LNCaP clone FGC (cell line): ENCODE data around the gene RBM11.

Source experiments
- DNase-seq: peaks from one replicate; pipeline ENCODE4 v3.0.0-alpha.2; 2011; ENCODE audit warnings: low read depth
- H3K4me3 ChIP-seq: 2 replicates; pipeline ENCODE4 v1.5.1; 2011; ENCODE audit warnings: mild to moderate bottlenecking, low read depth, low read length, control low read depth
- CTCF ChIP-seq: IDR thresholded peaks from 2 replicates; pipeline ENCODE4 v1.5.1; 2012; ENCODE audit warnings: mild to moderate bottlenecking; ENCODE audit not compliant: control insufficient read depth, insufficient read depth; ENCODE audit errors: extremely low read depth

Gene RBM11

GRCh38 chr21:14235101-14235500, 19.1 kb downstream of the RBM11 start:
- DNase-seq, result no peak
- H3K4me3 ChIP-seq, result no peak overlapping the region
- no peak for TF ChIP-seq CTCF

GRCh38 chr21:14236180-14236579, 20.2 kb downstream of the RBM11 start:
- no peak for TF ChIP-seq CTCF
- no peak for DNase-seq
- H3K4me3 ChIP-seq, result no peak overlapping the region

- DNase-seq, result no peak
- no peak for TF ChIP-seq CTCF
- H3K4me3 ChIP-seq, result no peak overlapping the region
These were observed 23.3 kb downstream of the RBM11 start for GRCh38 chr21:14239281-14239680.

- peak; percentile 14 for DNase-seq
- no peak for TF ChIP-seq CTCF
- H3K4me3 ChIP-seq, result no peak overlapping the region
These were observed 25.3 kb downstream of the RBM11 start for GRCh38 chr21:14241297-14241696.

- H3K4me3 ChIP-seq, result no peak overlapping the region
- no peak for DNase-seq
- TF ChIP-seq CTCF, result no peak
These were observed 27.5 kb downstream of the RBM11 start for GRCh38 chr21:14243461-14243860.

GRCh38 chr21:14243874-14244273, 27.9 kb downstream of the RBM11 start:
- no peak for DNase-seq
- TF ChIP-seq CTCF, result no peak
- no peak overlapping the region for H3K4me3 ChIP-seq

- no peak for DNase-seq
- H3K4me3 ChIP-seq, result no peak overlapping the region
These were observed 29.0 kb downstream of the RBM11 start for GRCh38 chr21:14244911-14245310.

More at GRCh38 chr21:14244911-14245310, 29.0 kb downstream of the RBM11 start:
- TF ChIP-seq CTCF, result no peak
